K562 (cell line): Measurements from ENCODE around the gene PRSS21. TPM values are rescaled to one million over a fixed set of nuclear protein-coding genes. Genes with fewer than 3 reads are reported as not detected.

ENCODE experiments used
- ARID2 ChIP-seq: fragments of 450-650 bp; IDR thresholded peaks from 2 replicates; pipeline ENCODE4 v1.6.1; 2017; ENCODE audit warnings: antibody characterized with exemption, mild to moderate bottlenecking
- CREB3L1 ChIP-seq: fragments of 450-650 bp; IDR thresholded peaks from 2 replicates; pipeline ENCODE4 v1.6.1; 2014; ENCODE audit warnings: low read depth, mild to moderate bottlenecking, moderate library complexity, borderline replicate concordance
- GATAD2B ChIP-seq: fragments of 450-650 bp; IDR thresholded peaks from 2 replicates; pipeline ENCODE4 v1.6.1; 2017; ENCODE audit warnings: mild to moderate bottlenecking, borderline replicate concordance
- HMG20A ChIP-seq: fragments of 450-650 bp; formaldehyde crosslinking; conservative IDR thresholded peaks from 2 replicates; pipeline ENCODE4 v1.4.0; 2020; ENCODE audit warnings: mild to moderate bottlenecking, mixed read lengths
- KLF1 ChIP-seq: fragments of 450-650 bp; IDR thresholded peaks from 2 replicates; pipeline ENCODE4 v1.6.1; 2016; ENCODE audit warnings: missing genetic modification characterization, missing compliant biosample characterization
- PHF20 ChIP-seq: fragments of 450-650 bp; IDR thresholded peaks from 2 replicates; pipeline ENCODE4 v1.6.1; 2018; ENCODE audit not compliant: partially characterized antibody
- RBM22 ChIP-seq: fragments of 200-400 bp; formaldehyde crosslinking; IDR thresholded peaks from 2 replicates; pipeline ENCODE4 v1.6.1; 2018; ENCODE audit warnings: low read length, low read depth; ENCODE audit not compliant: poor library complexity, severe bottlenecking
- RFX1 ChIP-seq: fragments of 450-650 bp; IDR thresholded peaks from 2 replicates; pipeline ENCODE4 v1.6.1; 2016; ENCODE audit warnings: mild to moderate bottlenecking, moderate library complexity
- THRB ChIP-seq: fragments of 450-650 bp; formaldehyde crosslinking; conservative IDR thresholded peaks from 2 replicates; pipeline ENCODE4 v1.4.0; 2022; ENCODE audit warnings: mild to moderate bottlenecking, missing genetic modification characterization
- ZBTB33 ChIP-seq: sonication (generic); formaldehyde crosslinking; IDR thresholded peaks from 2 replicates; pipeline ENCODE4 v1.8.1; 2023; ENCODE audit warnings: mild to moderate bottlenecking, missing genetic modification reagents
- ZNF583 ChIP-seq: fragments of 250-450 bp; sonication (Bioruptor Pico); IDR thresholded peaks from 2 replicates; pipeline ENCODE4 v1.4.0; 2020
- ZNF77 ChIP-seq: fragments of 250-450 bp; sonication (Bioruptor Pico); IDR thresholded peaks from 2 replicates; pipeline ENCODE4 v1.5.0; 2020
- polyA plus RNA-seq, 8 experiments: library from polyadenylated mRNA; depleted of rRNA in 4 of 8; stranded (reverse) in 5 of 8; unstranded in 3 of 8; fragments of >200 nt; fragmentation: Nextera tagmentation in 2 of 8; fragmentation: Illumina TruSeq in 1 of 8; extraction: Ambion mirVana in 2 of 8; extraction: Trizol in 1 of 8; gene quantifications; 2 replicates each; pipeline versions ENCODE4 v1.2.1 to v1.2.3, GENCODE V29; 2011 to 2014; ENCODE audit warnings: inconsistent platforms in 1 of 8, missing spikeins in 1 of 8
- total RNA-seq, 7 experiments: library from RNA; depleted of rRNA in 6 of 7; stranded (reverse); fragments of >200 nt in 6 of 7; fragmentation: Illumina TruSeq in 2 of 7; extraction: Trizol in 2 of 7; gene quantifications; 2 replicates each; pipeline versions ENCODE4 v1.2.1 to v1.2.3, GENCODE V29; 2011 to 2021; ENCODE audit warnings: low replicate concordance in 1 of 7
- TF ChIP-seq, protein P1 (sequence below), 3 experiments: fragments of 200-800 bp in 1 of 3; fragments of 250-450 bp in 1 of 3; fragments of 450-650 bp in 1 of 3; sonication (Bioruptor Pico) in 1 of 3; sonication (Bioruptor generic) in 1 of 3; formaldehyde crosslinking in 1 of 3; IDR thresholded peaks; 2 replicates each; pipeline versions ENCODE4 v1.6.1 to v1.8.0; 2016 to 2022; ENCODE audit warnings: mild to moderate bottlenecking in 2 of 3, missing genetic modification characterization in 2 of 3, missing compliant biosample characterization in 1 of 3, moderate library complexity in 1 of 3
- TF ChIP-seq, protein P2 (sequence below): sonication (generic); formaldehyde crosslinking; IDR thresholded peaks from 2 replicates; pipeline ENCODE4 v1.8.0; 2022; ENCODE audit warnings: missing genetic modification reagents, mild to moderate bottlenecking, borderline replicate concordance
- TF ChIP-seq, protein P3 (sequence below): fragments of 250-450 bp; sonication (Bioruptor Pico); IDR thresholded peaks from 2 replicates; pipeline ENCODE4 v1.8.0; 2022; ENCODE audit warnings: moderate library complexity, mild to moderate bottlenecking, inconsistent platforms

PRSS21 gene
- total and polyA plus RNA-seq, 9 of the 15 experiments (the other 6 are each of a cell fraction or from before 2014, with no cell fraction given) = 12.1 to 121 (median 61.3) TPM

DNA sequence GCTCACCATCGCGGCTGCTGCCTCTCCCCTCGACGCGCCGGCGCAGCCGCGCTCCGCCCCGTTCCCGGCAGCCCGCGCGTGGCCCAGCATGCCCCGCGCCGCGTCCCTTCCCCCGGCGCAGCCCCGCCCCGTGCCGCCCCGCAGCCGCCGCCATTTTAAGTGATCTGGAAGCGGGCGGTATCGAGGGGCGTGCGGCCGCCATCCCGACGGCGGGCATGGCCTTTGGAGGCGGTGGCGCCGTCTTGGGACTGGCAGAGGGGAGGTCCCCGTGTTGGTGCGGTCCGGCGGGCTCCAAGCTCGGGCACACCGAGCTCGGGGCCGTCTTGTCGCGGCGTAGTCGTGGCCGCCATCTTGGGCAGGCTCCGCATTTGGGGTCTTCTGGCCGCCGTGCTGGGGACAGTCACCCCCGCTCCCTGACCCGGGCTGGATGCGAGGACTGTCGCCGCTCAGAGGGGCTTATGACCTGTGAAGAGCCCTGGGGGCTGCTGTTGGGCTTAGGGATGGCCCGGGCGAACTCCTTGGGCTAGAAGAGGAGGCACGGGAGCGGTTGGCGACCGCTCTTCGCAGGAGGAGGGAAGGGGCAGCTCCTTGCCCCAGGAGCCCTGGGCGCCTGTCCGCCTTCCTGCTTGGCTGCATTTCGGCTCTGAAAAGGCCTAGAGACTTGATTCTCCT, 39.7 kb upstream of the PRSS21 start, which contains the start of gene ELOB (continued):
- TF ChIP-seq, protein P1, sequence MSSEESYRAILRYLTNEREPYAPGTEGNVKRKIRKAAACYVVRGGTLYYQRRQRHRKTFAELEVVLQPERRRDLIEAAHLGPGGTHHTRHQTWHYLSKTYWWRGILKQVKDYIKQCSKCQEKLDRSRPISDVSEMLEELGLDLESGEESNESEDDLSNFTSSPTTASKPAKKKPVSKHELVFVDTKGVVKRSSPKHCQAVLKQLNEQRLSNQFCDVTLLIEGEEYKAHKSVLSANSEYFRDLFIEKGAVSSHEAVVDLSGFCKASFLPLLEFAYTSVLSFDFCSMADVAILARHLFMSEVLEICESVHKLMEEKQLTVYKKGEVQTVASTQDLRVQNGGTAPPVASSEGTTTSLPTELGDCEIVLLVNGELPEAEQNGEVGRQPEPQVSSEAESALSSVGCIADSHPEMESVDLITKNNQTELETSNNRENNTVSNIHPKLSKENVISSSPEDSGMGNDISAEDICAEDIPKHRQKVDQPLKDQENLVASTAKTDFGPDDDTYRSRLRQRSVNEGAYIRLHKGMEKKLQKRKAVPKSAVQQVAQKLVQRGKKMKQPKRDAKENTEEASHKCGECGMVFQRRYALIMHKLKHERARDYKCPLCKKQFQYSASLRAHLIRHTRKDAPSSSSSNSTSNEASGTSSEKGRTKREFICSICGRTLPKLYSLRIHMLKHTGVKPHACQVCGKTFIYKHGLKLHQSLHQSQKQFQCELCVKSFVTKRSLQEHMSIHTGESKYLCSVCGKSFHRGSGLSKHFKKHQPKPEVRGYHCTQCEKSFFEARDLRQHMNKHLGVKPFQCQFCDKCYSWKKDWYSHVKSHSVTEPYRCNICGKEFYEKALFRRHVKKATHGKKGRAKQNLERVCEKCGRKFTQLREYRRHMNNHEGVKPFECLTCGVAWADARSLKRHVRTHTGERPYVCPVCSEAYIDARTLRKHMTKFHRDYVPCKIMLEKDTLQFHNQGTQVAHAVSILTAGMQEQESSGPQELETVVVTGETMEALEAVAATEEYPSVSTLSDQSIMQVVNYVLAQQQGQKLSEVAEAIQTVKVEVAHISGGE (CRISPR knock-in tag; IDR thresholded peaks at IDR 0.05) = peak in 1 of 3 experiments; percentile 77; a peak in 2 of 6 replicates
- no peak for TF ChIP-seq ARID2
- peak; percentile 52; the same call in 1 of the 2 replicates for TF ChIP-seq GATAD2B
- TF ChIP-seq RBM22 = peak; percentile 89
- peak; percentile 87 for TF ChIP-seq PHF20
- TF ChIP-seq ZBTB33 (CRISPR knock-in tag) = peak; percentile 58; the same call in 1 of the 2 replicates
- 0 out of 2 replicates have a peak, but pooled peaks have one; percentile 65 for TF ChIP-seq THRB (CRISPR knock-in tag)
- TF ChIP-seq, protein P2, sequence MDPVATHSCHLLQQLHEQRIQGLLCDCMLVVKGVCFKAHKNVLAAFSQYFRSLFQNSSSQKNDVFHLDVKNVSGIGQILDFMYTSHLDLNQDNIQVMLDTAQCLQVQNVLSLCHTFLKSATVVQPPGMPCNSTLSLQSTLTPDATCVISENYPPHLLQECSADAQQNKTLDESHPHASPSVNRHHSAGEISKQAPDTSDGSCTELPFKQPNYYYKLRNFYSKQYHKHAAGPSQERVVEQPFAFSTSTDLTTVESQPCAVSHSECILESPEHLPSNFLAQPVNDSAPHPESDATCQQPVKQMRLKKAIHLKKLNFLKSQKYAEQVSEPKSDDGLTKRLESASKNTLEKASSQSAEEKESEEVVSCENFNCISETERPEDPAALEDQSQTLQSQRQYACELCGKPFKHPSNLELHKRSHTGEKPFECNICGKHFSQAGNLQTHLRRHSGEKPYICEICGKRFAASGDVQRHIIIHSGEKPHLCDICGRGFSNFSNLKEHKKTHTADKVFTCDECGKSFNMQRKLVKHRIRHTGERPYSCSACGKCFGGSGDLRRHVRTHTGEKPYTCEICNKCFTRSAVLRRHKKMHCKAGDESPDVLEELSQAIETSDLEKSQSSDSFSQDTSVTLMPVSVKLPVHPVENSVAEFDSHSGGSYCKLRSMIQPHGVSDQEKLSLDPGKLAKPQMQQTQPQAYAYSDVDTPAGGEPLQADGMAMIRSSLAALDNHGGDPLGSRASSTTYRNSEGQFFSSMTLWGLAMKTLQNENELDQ (CRISPR knock-in tag) = peak; percentile 54; the same call in 1 of the 2 replicates
- TF ChIP-seq HMG20A (CRISPR knock-in tag) = 0 out of 2 replicates have a peak, but pooled peaks have one; percentile 30
- 0 out of 2 replicates have a peak, but pooled peaks have one; percentile 17 for TF ChIP-seq ZNF583
- TF ChIP-seq, protein P3, sequence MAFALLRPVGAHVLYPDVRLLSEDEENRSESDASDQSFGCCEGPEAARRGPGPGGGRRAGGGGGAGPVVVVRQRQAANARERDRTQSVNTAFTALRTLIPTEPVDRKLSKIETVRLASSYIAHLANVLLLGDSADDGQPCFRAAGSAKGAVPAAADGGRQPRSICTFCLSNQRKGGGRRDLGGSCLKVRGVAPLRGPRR (CRISPR knock-in tag) = 0 out of 2 replicates have a peak, but pooled peaks have one; percentile 64
- 0 out of 2 replicates have a peak, but pooled peaks have one; percentile 45 for TF ChIP-seq KLF1 (tag)
- no peak for TF ChIP-seq ZNF77 (CRISPR knock-in tag)
- TF ChIP-seq CREB3L1 = peak; percentile 61; the same call in 1 of the 2 replicates
- TF ChIP-seq RFX1 = no peak
